ENCODE measurements around the gene CD9. TPM values are rescaled to one million over a fixed set of nuclear protein-coding genes. Genes with fewer than 3 reads are reported as not detected.

Gene CD9
- total RNA-seq, 4 donors from 2014 or later = 48.6 to 337 (median 129) TPM

GRCh38 chr12:6195665-6196535, 4.3 kb upstream of the CD9 start:
- TF ChIP-seq CTCF (IDR thresholded peaks at IDR 0.05; ENCODE audit: low read depth) = no peak

GRCh38 chr12:6198051-6198450, 2.1 kb upstream of the CD9 start:
- no peak for TF ChIP-seq CTCF (IDR thresholded peaks at IDR 0.05; ENCODE audit: low read depth)

- TF ChIP-seq CTCF (IDR thresholded peaks at IDR 0.05; ENCODE audit: low read depth) = no peak
Observed at GRCh38 chr12:6198556-6198955, 1.6 kb upstream of the CD9 start.

- no peak for TF ChIP-seq CTCF (IDR thresholded peaks at IDR 0.05; ENCODE audit: low read depth)
Observed at GRCh38 chr12:6198985-6199530, 1.1 kb upstream of the CD9 start.

- no peak for TF ChIP-seq CTCF (IDR thresholded peaks at IDR 0.05; ENCODE audit: low read depth)
Observed at GRCh38 chr12:6199531-6200255, 507 bp upstream of the CD9 start.

- TF ChIP-seq CTCF (IDR thresholded peaks at IDR 0.05; ENCODE audit: low read depth) = no peak
Observed at GRCh38 chr12:6201213-6201608, 1.0 kb downstream of the CD9 start.

GRCh38 chr12:6201826-6202225, 1.6 kb downstream of the CD9 start:
- TF ChIP-seq CTCF (IDR thresholded peaks at IDR 0.05; ENCODE audit: low read depth) = no peak

Data from subcutaneous adipose tissue (tissue), 4 donors.